G401.6 (cell line): ENCODE measurements around the gene EIPR1.
"Not testable (repeated sequence)": the region's sequence is repeated elsewhere in the genome, so short reads cannot be mapped to it uniquely, and the experiment has no call there.

ENCODE experiments used
- FAIRE-seq: peaks from 2 replicates; lab custom pipeline; 2012; peaks lifted over from hg19 to GRCh38; lab: Jason Lieb, UNC

Gene EIPR1

GRCh38 chr2:3211256-3212060 is 166.2 kb downstream of the EIPR1 start:
- FAIRE-seq = no peak

- FAIRE-seq = no peak
Measured at GRCh38 chr2:3210257-3210656, 167.4 kb downstream of the EIPR1 start.

GRCh38 chr2:3209258-3209657 is 168.4 kb downstream of the EIPR1 start:
- no peak for FAIRE-seq

- FAIRE-seq = no peak
Measured at GRCh38 chr2:3208591-3208990, 169.0 kb downstream of the EIPR1 start.

- FAIRE-seq = no peak
Measured at GRCh38 chr2:3208179-3208578, 169.4 kb downstream of the EIPR1 start.

GRCh38 chr2:3207091-3207491 is 170.5 kb downstream of the EIPR1 start:
- FAIRE-seq = no peak

GRCh38 chr2:3205845-3206244 is 171.8 kb downstream of the EIPR1 start:
- FAIRE-seq = no peak

- no peak for FAIRE-seq
Measured at GRCh38 chr2:3204031-3204821, 173.4 kb downstream of the EIPR1 start.

GRCh38 chr2:3203497-3204019 is 174.1 kb downstream of the EIPR1 start:
- no peak for FAIRE-seq

GRCh38 chr2:3202926-3203325 is 174.7 kb downstream of the EIPR1 start:
- FAIRE-seq = no peak

GRCh38 chr2:3201281-3201680 is 176.3 kb downstream of the EIPR1 start:
- FAIRE-seq = no peak

GRCh38 chr2:3200420-3200939 is 177.1 kb downstream of the EIPR1 start:
- FAIRE-seq = no peak

GRCh38 chr2:3199627-3200345 is 177.8 kb downstream of the EIPR1 start:
- FAIRE-seq = no peak

- not testable (repeated sequence) for FAIRE-seq
Measured at GRCh38 chr2:3198671-3199192, 178.9 kb downstream of the EIPR1 start.

GRCh38 chr2:3198119-3198518 is 179.5 kb downstream of the EIPR1 start:
- no peak for FAIRE-seq

GRCh38 chr2:3197308-3197707 is 180.3 kb downstream of the EIPR1 start:
- no peak for FAIRE-seq

- no peak for FAIRE-seq
Measured at GRCh38 chr2:3196716-3197115, 180.9 kb downstream of the EIPR1 start.

- no peak for FAIRE-seq
Measured at GRCh38 chr2:3195641-3196476, 181.8 kb downstream of the EIPR1 start.

- no peak for FAIRE-seq
Measured at GRCh38 chr2:3194828-3195227, 182.8 kb downstream of the EIPR1 start.

- FAIRE-seq = no peak
Measured at GRCh38 chr2:3193443-3194330, 183.9 kb downstream of the EIPR1 start.
